Measurements from ENCODE around the gene GMFB. TPM values are rescaled to one million over a fixed set of nuclear protein-coding genes. Genes with fewer than 3 reads are reported as not detected.

GMFB gene
- total RNA-seq, 1 experiment from 2014 or later = 53.3 TPM

DNA sequence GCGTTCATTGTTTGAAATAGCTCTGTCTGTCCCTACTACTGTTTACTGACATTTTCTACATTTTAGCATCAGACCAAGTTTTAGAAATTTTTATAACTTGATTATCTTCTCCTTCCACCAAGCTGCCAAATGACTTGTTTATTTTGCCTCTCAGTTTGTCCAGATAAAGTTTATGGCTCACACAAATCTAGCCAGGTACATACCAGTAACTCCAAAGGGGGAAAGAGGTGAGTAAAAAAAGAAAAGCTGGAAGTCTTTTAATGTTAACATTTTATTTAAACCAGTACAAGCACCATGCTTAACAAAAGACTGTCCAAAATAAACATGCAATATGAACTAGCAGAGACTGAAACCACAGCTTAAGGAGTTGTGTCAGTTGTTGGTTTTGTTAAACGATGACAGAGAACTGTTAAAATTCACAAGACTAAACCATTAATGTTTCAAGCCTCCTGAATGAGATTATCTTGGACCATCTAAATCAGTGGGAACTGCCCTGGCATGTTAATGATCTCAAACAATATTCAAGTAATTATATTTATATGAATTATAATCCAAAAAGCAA lies 14.5 kb downstream of the GMFB start:
- H3K9me3 Mint-ChIP-seq (ENCODE audit: unreplicated experiment) = no peaks in the 10 kb centered on the region
- H3K4me1 Mint-ChIP-seq (ENCODE audit: insufficient read depth, unreplicated experiment) = no peaks in the 10 kb centered on the region
- intact Hi-C loops (cut with micrococcal nuclease) = no loop called here
- CTCF ChIA-PET = no interaction called here
- TF ChIP-seq, protein P1, sequence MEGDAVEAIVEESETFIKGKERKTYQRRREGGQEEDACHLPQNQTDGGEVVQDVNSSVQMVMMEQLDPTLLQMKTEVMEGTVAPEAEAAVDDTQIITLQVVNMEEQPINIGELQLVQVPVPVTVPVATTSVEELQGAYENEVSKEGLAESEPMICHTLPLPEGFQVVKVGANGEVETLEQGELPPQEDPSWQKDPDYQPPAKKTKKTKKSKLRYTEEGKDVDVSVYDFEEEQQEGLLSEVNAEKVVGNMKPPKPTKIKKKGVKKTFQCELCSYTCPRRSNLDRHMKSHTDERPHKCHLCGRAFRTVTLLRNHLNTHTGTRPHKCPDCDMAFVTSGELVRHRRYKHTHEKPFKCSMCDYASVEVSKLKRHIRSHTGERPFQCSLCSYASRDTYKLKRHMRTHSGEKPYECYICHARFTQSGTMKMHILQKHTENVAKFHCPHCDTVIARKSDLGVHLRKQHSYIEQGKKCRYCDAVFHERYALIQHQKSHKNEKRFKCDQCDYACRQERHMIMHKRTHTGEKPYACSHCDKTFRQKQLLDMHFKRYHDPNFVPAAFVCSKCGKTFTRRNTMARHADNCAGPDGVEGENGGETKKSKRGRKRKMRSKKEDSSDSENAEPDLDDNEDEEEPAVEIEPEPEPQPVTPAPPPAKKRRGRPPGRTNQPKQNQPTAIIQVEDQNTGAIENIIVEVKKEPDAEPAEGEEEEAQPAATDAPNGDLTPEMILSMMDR (IDR thresholded peaks at IDR 0.05; ENCODE audit: unreplicated experiment) = no peak
- POLR2A ChIA-PET = interaction anchor here (0.8 to 5.5 kb wide), 5 partner anchors 8 to 32 kb away, joined by 3 to 34 read pairs (median 4); partner anchors contain the start of gene GMFB
- no peak for DNase-seq (ENCODE audit: unreplicated experiment)
- H3K4me3 Mint-ChIP-seq (ENCODE audit: unreplicated experiment) = no peak overlapping the region
- no peak overlapping the region for H3K27ac Mint-ChIP-seq (ENCODE audit: low read depth, unreplicated experiment)
- H3K36me3 Mint-ChIP-seq (ENCODE audit: insufficient read depth, unreplicated experiment) = peaks cover 51% of the 10 kb centered on the region
- no TSS peak for BruUV-seq (replicated peaks)
- H3K27me3 Mint-ChIP-seq (ENCODE audit: insufficient read depth, unreplicated experiment) = no peaks in the 10 kb centered on the region

DNA sequence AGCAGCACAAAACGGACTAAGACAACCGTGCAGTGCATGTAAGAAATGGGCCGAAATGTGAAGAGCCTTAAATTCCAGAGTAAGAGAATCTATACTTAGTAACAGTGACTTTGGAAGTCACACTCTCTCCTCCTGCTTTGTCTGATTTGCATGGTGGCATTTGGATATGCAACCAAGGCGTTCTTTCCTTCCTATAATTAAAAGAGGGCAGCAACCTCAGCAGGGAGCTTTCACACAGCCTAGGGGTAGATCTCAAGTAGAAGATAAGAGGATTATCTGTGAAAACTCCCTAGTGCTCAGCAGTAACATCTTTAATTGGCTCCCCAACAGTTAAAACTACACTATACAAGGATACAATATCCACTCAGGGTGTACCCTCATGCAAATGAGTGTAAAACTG lies 16.5 kb downstream of the GMFB start:
- H3K36me3 Mint-ChIP-seq (ENCODE audit: insufficient read depth, unreplicated experiment) = peaks cover 31% of the 10 kb centered on the region
- no TSS peak for BruUV-seq (replicated peaks)
- H3K9me3 Mint-ChIP-seq (ENCODE audit: unreplicated experiment) = peaks cover 7% of the 10 kb centered on the region
- TF ChIP-seq, protein P1 (IDR thresholded peaks at IDR 0.05; ENCODE audit: unreplicated experiment) = no peak
- no peaks in the 10 kb centered on the region for H3K27me3 Mint-ChIP-seq (ENCODE audit: insufficient read depth, unreplicated experiment)
- H3K4me3 Mint-ChIP-seq (ENCODE audit: unreplicated experiment) = no peak overlapping the region
- no peak overlapping the region for H3K27ac Mint-ChIP-seq (ENCODE audit: low read depth, unreplicated experiment)
- intact Hi-C loops (cut with micrococcal nuclease) = no loop called here
- POLR2A ChIA-PET = interaction anchor here (0.8 to 5.5 kb wide), 6 partner anchors 10 to 33 kb away, joined by 3 to 34 read pairs (median 4); partner anchors contain the start of gene GMFB
- no peaks in the 10 kb centered on the region for H3K4me1 Mint-ChIP-seq (ENCODE audit: insufficient read depth, unreplicated experiment)
- CTCF ChIA-PET = no interaction called here
- DNase-seq (ENCODE audit: unreplicated experiment) = no peak

DNA sequence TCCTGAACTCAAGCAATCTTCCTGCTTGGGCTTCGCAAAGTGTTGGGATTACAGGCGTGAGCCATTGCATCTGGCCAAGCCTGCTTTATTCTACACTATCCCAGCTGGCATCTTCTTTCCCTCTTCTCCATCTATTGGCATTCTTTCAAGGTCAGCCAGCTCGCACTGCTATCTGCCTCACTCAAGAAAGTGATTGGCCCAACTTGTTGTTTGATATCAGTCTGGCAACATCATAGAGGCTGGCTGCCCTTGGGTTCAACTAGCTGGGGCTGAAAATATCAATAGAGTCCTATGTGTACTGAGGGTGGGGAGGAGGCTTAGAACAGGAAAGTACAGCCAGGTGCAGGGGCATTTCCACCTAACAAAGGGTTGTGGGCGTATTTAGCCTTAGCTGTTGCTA lies 17.1 kb downstream of the GMFB start:
- CTCF ChIA-PET = no interaction called here
- H3K9me3 Mint-ChIP-seq (ENCODE audit: unreplicated experiment) = peaks cover 14% of the 10 kb centered on the region
- no TSS peak for BruUV-seq (replicated peaks)

DNA sequence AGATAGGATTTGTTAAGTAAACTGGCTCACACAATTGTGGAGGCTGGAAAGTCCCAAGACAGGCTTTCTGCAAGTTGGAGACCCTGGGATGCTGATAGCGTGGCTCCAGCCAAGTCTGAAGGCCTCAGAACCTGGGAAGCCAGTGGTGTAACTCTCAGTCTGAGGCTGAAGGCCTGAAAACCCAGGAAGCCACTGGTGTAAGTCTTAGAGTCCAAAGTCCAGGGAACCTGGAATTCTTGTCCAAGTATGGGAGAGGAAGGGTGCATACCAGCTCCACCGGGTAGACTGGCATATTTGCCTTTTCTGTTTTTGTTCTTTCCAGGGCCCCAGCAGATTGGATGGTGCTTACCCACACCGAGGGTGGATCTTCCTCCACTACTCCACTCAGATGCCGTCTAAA lies 18.1 kb downstream of the GMFB start:
- ChIA-PET POLR2A (interaction anchor here (5.5 kb wide), 1 partner anchor 17 kb away, joined by 34 read pairs; the partner anchor contains the start of gene GMFB), CTCF (no interaction called here)
- Mint-ChIP-seq H3K27me3 (ENCODE audit: insufficient read depth, unreplicated experiment) (no peaks in the 10 kb centered on the region), H3K27ac (ENCODE audit: low read depth, unreplicated experiment) (no peak overlapping the region), H3K4me1 (ENCODE audit: insufficient read depth, unreplicated experiment) (no peaks in the 10 kb centered on the region), H3K36me3 (ENCODE audit: insufficient read depth, unreplicated experiment) (peaks cover 21% of the 10 kb centered on the region), H3K9me3 (ENCODE audit: unreplicated experiment) (peaks cover 15% of the 10 kb centered on the region), H3K4me3 (ENCODE audit: unreplicated experiment) (no peak overlapping the region)
- intact Hi-C loops (cut with micrococcal nuclease) = no loop called here
- DNase-seq (ENCODE audit: unreplicated experiment) = no peak
- no TSS peak for BruUV-seq (replicated peaks)
- TF ChIP-seq, protein P1 (IDR thresholded peaks at IDR 0.05; ENCODE audit: unreplicated experiment) = no peak

More for the DNA sequence above, 17.1 kb downstream of the GMFB start:
- Mint-ChIP-seq H3K27me3 (ENCODE audit: insufficient read depth, unreplicated experiment) (no peaks in the 10 kb centered on the region), H3K27ac (ENCODE audit: low read depth, unreplicated experiment) (no peak overlapping the region), H3K36me3 (ENCODE audit: insufficient read depth, unreplicated experiment) (peaks cover 25% of the 10 kb centered on the region), H3K4me3 (ENCODE audit: unreplicated experiment) (no peak overlapping the region), H3K4me1 (ENCODE audit: insufficient read depth, unreplicated experiment) (no peaks in the 10 kb centered on the region)
- TF ChIP-seq, protein P1 (IDR thresholded peaks at IDR 0.05; ENCODE audit: unreplicated experiment) = no peak
- no peak for DNase-seq (ENCODE audit: unreplicated experiment)
- POLR2A ChIA-PET = interaction anchor here (0.8 to 5.5 kb wide), 4 partner anchors 11 to 94 kb away, joined by 3 to 34 read pairs (median 4); partner anchors contain the start of gene GMFB
- intact Hi-C loops (cut with micrococcal nuclease) = no loop called here
